ENCODE results near the gene PTP4A2. TPM values are rescaled to one million over a fixed set of nuclear protein-coding genes. Genes with fewer than 3 reads are reported as not detected.

The PTP4A2 gene
- total RNA-seq, 1 experiment from 2014 or later = 366 TPM

GRCh38 chr1:31924839-31925238, 13.3 kb downstream of the PTP4A2 start:
- no peak for TF ChIP-seq CTCF (IDR thresholded peaks at IDR 0.05; ENCODE audit: unreplicated experiment)
- no peaks in the 10 kb centered on the region for H3K9me3 Mint-ChIP-seq (ENCODE audit: low read depth, unreplicated experiment)
- H3K27me3 Mint-ChIP-seq (ENCODE audit: unreplicated experiment) = no peaks in the 10 kb centered on the region
- CTCF ChIA-PET = interaction anchor here (1.8 kb wide), 1 partner anchor 10 kb away, joined by 8 read pairs; no protein-coding TSS in a partner anchor
- no peak for DNase-seq
- no TSS peak for BruUV-seq (replicated peaks)
- peaks cover 64% of the 10 kb centered on the region for H3K36me3 Mint-ChIP-seq (ENCODE audit: insufficient read depth, unreplicated experiment)
- H3K27ac Mint-ChIP-seq (ENCODE audit: unreplicated experiment) = peak overlapping the region; percentile 62
- peaks cover 73% of the 10 kb centered on the region for H3K4me1 Mint-ChIP-seq (ENCODE audit: low read depth, unreplicated experiment)
- H3K4me3 Mint-ChIP-seq (ENCODE audit: low read depth, unreplicated experiment) = peak overlapping the region; percentile 47
- intact Hi-C loops (cut with micrococcal nuclease; ENCODE audit: unreplicated experiment) = loop anchor here (2.0 to 10.0 kb wide), 3 partner anchors 14 to 90 kb away; partner anchors contain the start of genes KHDRBS1 and PTP4A2

- BruUV-seq (replicated peaks) = TSS peak; percentile 82
- Mint-ChIP-seq H3K27ac (ENCODE audit: unreplicated experiment) (peak overlapping the region; percentile 62), H3K4me3 (ENCODE audit: low read depth, unreplicated experiment) (peak overlapping the region; percentile 47), H3K36me3 (ENCODE audit: insufficient read depth, unreplicated experiment) (peaks cover 67% of the 10 kb centered on the region), H3K27me3 (ENCODE audit: unreplicated experiment) (no peaks in the 10 kb centered on the region), H3K9me3 (ENCODE audit: low read depth, unreplicated experiment) (no peaks in the 10 kb centered on the region), H3K4me1 (ENCODE audit: low read depth, unreplicated experiment) (peaks cover 68% of the 10 kb centered on the region)
- CTCF ChIA-PET = interaction anchor here (0.7 to 1.8 kb wide), 2 partner anchors 11 to 32 kb away, joined by 3 to 8 read pairs; no protein-coding TSS in a partner anchor
- intact Hi-C loops (cut with micrococcal nuclease; ENCODE audit: unreplicated experiment) = loop anchor here (2.0 to 10.0 kb wide), 3 partner anchors 15 to 91 kb away; partner anchors contain the start of genes KHDRBS1 and PTP4A2
- TF ChIP-seq CTCF (IDR thresholded peaks at IDR 0.05; ENCODE audit: unreplicated experiment) = no peak
- no peak for DNase-seq
Measured at GRCh38 chr1:31923901-31924535, 14.2 kb downstream of the PTP4A2 start.

- H3K36me3 Mint-ChIP-seq (ENCODE audit: insufficient read depth, unreplicated experiment) = peaks cover 78% of the 10 kb centered on the region
- H3K4me1 Mint-ChIP-seq (ENCODE audit: low read depth, unreplicated experiment) = peaks cover 54% of the 10 kb centered on the region
- no peak for DNase-seq
- no peak for TF ChIP-seq CTCF (IDR thresholded peaks at IDR 0.05; ENCODE audit: unreplicated experiment)
- no TSS peak for BruUV-seq (replicated peaks)
- H3K4me3 Mint-ChIP-seq (ENCODE audit: low read depth, unreplicated experiment) = peak overlapping the region; percentile 63
- peak overlapping the region; percentile 92 for H3K27ac Mint-ChIP-seq (ENCODE audit: unreplicated experiment)
- H3K27me3 Mint-ChIP-seq (ENCODE audit: unreplicated experiment) = no peaks in the 10 kb centered on the region
- intact Hi-C loops (cut with micrococcal nuclease; ENCODE audit: unreplicated experiment) = loop anchor here (5.0 to 10.0 kb wide), 2 partner anchors 41 to 94 kb away; partner anchors contain the start of gene KHDRBS1
- CTCF ChIA-PET = interaction anchor here (0.6 to 0.9 kb wide), 3 partner anchors 19 to 34 kb away, joined by 3 to 4 read pairs (median 3); no protein-coding TSS in a partner anchor
- no peaks in the 10 kb centered on the region for H3K9me3 Mint-ChIP-seq (ENCODE audit: low read depth, unreplicated experiment)
Measured at GRCh38 chr1:31920956-31921355, 17.2 kb downstream of the PTP4A2 start.

- intact Hi-C loops (cut with micrococcal nuclease; ENCODE audit: unreplicated experiment) = no loop called here
- CTCF ChIA-PET = interaction anchor here (0.6 kb wide), 1 partner anchor 16 kb away, joined by 4 read pairs; no protein-coding TSS in a partner anchor
- Mint-ChIP-seq H3K4me1 (ENCODE audit: low read depth, unreplicated experiment) (peaks cover 46% of the 10 kb centered on the region), H3K4me3 (ENCODE audit: low read depth, unreplicated experiment) (no peak overlapping the region), H3K9me3 (ENCODE audit: low read depth, unreplicated experiment) (no peaks in the 10 kb centered on the region), H3K27me3 (ENCODE audit: unreplicated experiment) (no peaks in the 10 kb centered on the region), H3K36me3 (ENCODE audit: insufficient read depth, unreplicated experiment) (peaks cover 78% of the 10 kb centered on the region), H3K27ac (ENCODE audit: unreplicated experiment) (no peak overlapping the region)
- BruUV-seq (replicated peaks) = no TSS peak
- no peak for TF ChIP-seq CTCF (IDR thresholded peaks at IDR 0.05; ENCODE audit: unreplicated experiment)
- no peak for DNase-seq
Measured at GRCh38 chr1:31919591-31919990, 18.6 kb downstream of the PTP4A2 start.

Data from Calu3 (cell line).